ENCODE results near the gene SNX18.

DNA sequence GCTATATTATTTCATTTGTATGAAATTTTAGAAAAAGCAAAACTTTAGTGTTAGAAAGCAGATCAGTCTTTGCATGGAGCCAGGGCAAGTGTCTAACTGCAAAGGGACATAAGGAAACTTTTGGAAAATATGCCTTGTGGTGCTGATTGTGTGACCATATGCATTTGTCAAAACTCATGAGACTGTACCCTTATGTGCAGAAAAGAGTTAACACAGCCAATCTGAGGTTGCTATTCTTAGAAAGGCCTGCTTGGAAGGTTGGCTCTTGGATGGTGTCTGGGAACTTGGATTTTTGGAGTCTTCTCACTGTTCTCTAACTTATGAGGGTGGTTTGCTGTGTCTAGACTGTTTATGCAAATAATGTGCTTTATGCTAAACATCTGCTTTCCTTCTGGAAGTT lies 76.6 kb downstream of the SNX18 start:
- no peak for TF ChIP-seq POLR2A (IDR thresholded peaks at IDR 0.05)
- no peak for TF ChIP-seq EP300 (IDR thresholded peaks at IDR 0.05)
